ENCODE results near the gene HTR3C. TPM values are rescaled to one million over a fixed set of nuclear protein-coding genes. Genes with fewer than 3 reads are reported as not detected.
A peak's percentile ranks its signal among the peaks of the same experiment; 100 is the strongest.
"Not testable (repeated sequence)": the region's sequence is repeated elsewhere in the genome, so short reads cannot be mapped to it uniquely, and the experiment has no call there.

The HTR3C gene, protein sequence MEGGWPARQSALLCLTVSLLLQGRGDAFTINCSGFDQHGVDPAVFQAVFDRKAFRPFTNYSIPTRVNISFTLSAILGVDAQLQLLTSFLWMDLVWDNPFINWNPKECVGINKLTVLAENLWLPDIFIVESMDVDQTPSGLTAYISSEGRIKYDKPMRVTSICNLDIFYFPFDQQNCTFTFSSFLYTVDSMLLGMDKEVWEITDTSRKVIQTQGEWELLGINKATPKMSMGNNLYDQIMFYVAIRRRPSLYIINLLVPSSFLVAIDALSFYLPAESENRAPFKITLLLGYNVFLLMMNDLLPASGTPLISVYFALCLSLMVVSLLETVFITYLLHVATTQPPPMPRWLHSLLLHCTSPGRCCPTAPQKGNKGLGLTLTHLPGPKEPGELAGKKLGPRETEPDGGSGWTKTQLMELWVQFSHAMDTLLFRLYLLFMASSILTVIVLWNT
- total RNA-seq: not detected

DNA sequence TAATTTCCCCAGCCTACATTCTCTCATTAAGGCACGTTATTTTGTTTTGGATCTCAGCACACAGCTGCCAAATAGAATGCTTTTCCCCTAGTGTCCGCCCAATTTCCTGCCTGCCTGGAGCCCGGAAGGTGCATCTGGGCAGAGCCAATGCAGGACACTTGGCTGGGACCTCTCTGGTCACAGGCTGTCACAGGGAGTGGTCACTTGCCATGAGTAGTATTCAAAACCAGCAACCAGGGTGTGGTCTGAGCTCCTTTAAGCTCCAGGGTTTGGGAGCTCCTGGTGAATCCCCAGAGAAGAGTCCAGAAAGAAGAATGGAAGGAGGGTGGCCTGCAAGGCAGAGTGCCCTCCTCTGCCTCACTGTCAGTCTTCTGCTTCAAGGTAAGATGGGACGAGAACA lies at the start of gene HTR3C:
Gene HTR3C, plus strand, starts transcription at position 281 of the 400 bp plus-strand sequence. Its CDS starts 34 bp downstream, at position 315.
- ATAC-seq: no peak
- intact Hi-C loops (cut with DNase I): no loop called here
- no peak for DNase-seq (ENCODE audit: low spot score)

DNA sequence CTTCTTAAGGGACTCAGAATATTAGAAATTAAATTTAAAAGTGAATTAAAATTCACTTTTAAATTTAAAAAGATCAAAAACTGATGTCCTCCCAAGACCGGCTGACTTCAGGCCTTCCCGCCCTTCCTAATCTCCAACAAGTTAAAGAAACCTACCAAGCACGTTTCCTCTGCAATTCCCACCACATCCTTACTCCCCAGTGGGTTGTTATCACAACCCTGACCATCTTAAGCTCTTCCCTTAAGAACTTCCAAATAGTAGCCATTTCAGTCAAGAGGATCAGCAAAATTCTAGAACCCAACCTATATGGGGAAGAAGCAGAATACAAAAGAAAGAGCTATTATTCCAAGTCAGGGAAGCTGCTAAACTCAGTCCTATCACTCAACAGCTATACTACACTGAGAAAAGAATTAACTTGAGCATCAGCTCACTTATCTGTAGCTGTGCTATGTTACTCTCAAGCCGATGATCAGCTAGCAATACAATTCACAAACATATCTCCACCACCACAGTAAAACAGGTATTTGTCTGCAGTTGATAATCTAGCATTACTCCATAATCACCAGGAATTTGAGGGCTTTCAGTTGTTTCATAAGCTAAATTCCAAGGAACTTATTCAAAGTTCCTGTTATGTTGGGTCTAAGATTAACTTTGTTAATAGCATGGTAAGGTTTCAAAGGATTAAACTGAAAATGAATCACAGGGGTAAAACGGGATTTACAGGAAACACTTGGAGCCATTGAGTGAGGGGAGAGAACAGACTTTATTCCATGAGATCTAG lies 49.5 kb upstream of the HTR3C start:
- DNase-seq (ENCODE audit: low spot score) (no peak), ATAC-seq (no peak)
- intact Hi-C loops (cut with DNase I): no loop called here

DNA sequence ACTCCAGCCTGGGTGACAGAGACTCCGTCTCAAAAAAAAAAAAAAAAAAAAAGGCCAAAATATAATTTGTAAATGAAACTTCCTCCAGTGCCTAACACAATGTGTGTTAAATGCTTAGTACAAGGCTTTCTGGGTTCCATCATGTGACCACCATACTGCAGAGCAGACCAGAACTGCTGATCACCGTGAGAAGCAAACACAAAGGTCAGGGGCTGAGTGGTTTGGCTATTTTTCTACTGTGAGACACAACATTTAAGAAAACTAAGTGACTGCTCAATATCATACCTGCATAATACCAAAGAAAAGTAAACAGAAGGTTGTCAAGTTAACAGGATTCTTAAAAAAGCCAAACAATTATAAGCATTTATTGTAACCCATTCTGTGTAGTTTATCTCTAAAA lies 48.4 kb upstream of the HTR3C start:
- intact Hi-C loops (cut with DNase I): no loop called here
- ATAC-seq: peak; percentile 70
- DNase-seq (ENCODE audit: low spot score): no peak

DNA sequence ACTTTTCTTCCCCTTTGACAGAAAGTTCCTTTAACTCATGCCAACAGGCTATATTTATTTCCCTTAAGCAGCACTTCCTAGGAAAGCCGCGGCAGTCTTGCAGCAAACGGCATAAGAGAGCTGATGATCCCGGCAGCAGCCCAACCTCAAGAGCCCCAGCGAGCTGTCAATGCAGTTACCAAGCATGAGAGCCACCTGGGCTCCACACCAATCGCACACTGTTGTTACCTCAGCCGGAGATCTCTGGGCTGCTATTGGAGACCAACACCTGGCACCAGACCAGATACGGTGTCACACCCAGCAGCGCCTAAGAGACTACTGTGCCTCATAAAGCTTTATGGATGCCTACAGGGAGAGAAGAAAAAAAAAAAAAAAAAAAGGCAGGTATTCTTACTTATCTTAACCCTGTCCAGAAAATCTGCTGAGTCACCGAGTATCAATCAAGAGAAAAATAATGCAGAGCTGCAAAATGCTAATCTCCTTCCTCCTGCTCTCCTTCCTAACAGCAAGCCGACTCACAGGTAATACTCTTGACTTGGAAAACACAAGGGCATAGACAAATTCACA lies 46.8 kb upstream of the HTR3C start:
- DNase-seq (ENCODE audit: low spot score) (no peak), ATAC-seq (peak; percentile 63)
- intact Hi-C loops (cut with DNase I): no loop called here

DNA sequence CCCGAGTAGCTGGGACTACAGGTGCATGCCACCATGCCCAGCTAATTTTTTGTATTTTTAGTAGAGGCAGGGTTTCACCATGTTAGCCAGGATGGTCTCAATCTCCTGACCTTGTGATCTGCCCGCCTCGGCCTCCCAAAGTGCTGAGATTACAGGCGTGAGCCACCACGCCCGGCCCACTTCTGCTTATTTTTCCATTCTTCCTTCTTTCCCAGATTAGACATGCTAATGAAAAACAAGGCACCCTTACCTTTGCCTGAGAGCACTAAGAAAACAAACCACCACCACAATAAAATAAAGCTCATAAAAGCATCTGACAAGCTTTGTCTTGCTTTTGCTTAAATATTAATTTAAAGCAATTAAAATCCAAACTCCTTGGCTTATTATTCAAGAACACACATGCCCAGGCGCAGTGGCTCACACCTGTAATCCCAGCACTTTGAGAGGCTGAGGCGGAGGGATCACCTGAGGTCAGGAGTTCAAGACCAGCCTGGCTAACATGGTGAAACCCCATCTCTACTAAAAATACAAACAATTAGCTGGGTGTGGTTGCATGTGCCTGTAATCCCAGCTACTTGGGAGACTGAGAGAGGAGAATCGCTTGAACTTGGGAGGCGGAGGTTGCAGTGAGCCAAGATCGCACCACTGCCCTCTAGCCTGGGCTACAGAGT lies 45.6 kb upstream of the HTR3C start:
- intact Hi-C loops (cut with DNase I); ATAC-seq; DNase-seq (ENCODE audit: low spot score): not testable (repeated sequence)

DNA sequence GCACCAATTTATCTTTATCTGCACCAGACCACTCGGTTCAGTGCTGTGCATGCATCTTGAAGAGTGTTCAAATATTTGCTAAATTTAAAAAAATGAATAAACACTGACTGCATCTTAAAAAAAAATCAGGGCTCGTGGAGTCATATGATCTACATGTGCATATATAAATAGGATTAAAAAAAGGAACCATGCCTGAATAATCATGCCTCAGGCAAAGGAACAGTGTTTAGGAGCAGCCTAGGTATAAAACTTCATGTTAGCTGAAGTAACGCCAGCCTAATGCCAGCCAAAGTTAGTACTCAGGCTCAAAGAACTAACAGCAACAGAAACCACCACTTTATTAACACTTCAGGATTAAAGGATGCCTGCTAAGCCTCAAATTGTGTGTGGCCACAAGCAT lies 44.7 kb upstream of the HTR3C start:
- ATAC-seq: no peak
- intact Hi-C loops (cut with DNase I): no loop called here
- DNase-seq (ENCODE audit: low spot score): no peak

DNA sequence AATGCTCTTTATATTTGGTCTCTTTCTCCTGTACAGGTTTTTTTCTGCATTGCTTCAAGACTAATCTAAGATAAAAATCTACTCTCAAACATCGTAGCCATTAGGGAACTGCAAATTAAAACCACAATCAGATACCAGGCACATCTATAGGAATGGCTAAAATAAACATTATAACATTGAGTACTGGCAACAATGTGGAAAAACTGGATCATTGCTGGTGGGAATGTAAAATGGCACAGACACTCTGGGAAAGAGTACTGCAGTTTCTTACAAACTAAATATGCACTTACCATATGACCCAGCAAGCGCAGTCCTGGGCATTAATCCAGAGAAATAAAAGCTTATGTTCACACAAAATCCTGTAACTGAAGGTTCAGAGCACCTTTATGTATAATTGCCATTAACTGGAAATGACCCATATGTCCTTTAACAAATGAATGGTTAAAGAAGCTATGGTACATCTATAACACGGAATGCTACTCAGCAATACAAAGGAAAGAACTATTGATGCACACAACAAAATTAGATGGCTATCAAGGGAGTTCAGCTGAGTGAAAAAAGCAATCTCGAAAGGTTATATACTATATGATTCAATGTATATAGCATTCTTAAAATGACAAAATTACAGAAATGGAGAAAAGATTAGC lies 41.5 kb upstream of the HTR3C start:
- ATAC-seq: no peak

DNA sequence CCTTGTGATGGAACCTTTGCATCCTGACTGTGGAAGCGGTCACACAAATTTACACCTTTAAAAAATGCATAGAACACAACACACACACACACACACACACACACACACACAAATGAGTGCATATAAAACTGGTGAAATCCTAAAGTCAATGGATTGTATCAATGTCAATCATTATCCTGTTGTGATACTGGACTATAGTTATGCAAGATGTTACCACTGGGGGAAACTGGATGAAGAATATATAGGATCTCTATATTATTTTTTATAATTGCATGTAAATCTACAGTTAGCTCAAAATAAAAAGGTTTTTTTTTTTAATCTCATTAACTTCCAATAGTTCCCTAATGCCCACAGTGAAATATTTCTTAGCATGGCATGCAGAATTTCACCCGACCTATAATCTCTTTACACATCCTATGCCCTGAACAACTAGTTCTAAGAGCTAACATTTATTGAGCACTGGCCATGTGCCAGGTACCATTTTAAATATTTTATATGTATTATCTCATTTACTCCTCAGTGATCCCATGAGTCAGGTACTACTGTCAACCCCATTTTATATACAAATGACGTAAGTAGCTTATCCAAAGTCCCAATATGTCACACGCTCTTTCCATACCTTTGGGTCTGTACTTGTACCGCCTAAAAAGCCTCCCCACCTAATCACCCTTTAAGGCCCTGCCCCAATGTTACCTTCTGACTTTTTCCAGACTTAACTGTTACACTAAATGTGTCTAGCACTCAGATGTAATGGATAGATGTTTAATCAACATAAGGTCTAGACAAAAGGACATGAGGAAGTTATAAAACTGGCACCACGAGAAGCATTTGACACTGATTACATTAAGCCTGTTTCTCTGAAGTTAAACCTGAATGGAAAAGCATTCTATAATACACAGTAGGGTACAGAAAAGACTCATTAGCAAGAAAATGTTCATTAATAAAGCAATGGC lies 40.6 kb upstream of the HTR3C start:
- no peak for ATAC-seq
- intact Hi-C loops (cut with DNase I): no loop called here
- DNase-seq (ENCODE audit: low spot score): no peak

More for the DNA sequence above, 41.5 kb upstream of the HTR3C start:
- intact Hi-C loops (cut with DNase I): no loop called here
- no peak for DNase-seq (ENCODE audit: low spot score)

DNA sequence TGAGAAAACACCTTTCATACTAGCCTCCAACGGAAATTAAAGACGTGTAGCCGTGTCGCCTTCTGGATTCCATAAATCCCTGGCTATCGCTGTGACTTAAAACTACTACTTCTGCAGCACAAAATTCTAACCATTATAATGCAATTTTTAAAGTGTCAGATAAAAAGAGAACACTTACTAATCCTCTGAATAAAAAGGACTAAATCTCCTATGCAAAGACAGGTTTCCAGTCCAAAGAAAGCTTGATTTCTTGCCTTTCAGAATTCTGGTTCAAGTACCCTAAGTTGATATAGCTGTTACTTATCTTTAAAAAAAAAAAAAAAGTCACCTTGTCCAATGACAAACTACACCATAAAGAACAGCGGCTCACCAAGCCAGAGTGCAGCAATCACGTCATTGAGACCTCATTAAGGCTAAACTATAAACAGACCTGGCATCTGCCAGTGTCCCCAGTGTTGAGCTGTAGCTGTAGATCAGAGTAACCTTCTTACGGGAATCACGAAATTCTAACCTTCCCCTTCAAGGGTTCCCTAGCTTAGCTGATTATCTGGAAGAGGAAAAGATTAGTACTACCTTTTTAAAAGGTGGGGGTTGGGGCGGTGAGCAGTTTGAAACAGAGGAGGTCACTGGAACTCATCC lies 37.3 kb upstream of the HTR3C start:
- ATAC-seq: no peak
- intact Hi-C loops (cut with DNase I): no loop called here
- DNase-seq (ENCODE audit: low spot score): no peak

DNA sequence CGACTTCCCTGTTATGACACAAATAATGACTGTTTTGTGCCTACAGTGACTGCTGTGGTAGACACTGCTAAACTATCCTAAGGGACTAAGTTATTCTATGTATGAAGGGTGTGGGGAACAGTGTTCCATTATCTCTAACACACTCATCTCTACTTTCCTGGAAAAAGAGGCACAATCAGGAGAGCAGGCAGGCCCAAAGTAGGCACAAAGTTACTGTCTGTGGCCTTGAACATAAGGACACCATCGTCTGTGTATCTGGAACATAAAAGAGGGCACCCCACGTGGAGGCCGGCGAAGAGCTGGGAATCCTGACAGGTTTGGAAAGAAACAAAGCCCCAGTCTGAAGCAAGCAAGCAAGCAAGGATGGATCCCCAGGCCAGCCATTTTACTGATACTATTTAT lies 36.7 kb upstream of the HTR3C start:
- no peak for DNase-seq (ENCODE audit: low spot score)
- ATAC-seq: no peak
- intact Hi-C loops (cut with DNase I): no loop called here

DNA sequence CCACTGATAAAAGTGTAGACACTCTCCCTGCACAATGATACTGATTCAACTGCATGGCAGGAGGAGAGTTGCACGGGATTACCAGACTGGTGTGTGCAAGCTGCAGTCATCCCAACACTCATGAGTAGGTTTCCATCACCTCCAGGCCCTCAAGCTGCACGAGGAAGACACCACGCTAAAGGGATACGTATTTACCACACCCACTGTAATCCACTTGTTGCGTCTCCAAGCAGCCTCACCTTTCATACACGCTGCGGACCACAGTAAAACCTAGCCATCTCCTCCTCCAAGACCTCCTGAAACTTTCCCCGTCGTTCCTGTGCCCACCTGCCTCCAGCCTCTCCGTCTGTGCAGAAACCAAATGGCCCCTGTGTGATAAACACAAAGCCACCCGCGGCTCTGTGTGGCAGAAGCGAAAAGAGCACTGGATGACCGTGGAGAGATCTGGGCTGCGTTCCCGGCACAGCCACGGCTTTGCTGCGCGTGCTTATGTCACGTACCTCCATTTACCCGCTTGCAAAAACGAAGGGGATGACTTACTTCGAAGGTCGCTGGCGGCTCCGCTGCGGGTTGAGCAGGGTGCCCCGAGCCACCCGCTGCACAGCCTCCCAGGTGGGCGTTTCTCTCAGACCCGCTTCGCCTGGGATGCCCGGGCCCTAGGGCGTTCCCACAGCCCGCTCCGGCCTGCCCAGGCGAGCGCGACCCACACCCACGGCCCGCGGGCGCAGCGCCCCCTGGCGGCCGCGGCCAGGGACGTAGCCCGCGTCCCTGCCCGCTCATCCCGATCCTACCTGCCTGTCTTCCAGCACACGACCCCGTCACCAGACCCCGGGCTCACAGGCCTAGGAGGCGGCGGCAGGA lies 35.8 kb upstream of the HTR3C start:
- ATAC-seq: peak; percentile 92
- DNase-seq (ENCODE audit: low spot score): peak; percentile 76
- intact Hi-C loops (cut with DNase I): no loop called here

DNA sequence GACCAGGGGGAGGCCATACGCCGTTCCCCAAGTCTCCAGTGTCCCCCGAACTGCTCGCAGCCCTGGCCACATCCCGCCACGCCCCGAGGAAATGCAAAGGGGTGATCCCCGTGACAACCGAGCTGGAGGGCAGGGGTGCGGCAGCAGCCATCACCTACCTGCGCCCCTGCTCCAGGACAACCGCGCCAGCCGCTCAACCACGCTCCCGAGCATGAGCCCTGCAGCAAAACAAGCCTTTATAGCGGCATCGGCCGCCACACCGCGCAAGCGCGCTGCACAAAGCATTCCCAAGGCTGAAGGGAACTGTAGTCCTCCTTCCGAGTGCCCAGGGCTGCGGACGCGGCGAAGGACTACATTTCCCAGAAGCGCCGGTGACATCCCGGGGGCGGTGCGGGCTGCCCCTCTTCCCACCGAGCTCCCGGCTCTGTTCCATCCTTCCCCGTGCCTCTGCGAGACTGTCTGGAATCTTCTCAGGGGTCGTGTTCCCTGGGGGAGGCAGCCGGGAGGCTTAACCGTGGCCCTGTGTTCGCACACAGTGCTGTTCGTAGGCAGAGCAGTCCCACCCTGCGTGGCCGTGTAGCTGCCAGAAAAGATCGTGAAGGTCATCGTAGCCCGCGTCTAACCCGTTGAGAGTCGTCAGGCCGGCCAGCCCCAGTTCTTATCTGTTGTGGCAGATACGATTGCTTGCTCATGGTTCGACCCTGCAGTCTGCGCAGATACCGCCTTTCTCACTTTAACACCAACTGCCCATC lies 35.0 kb upstream of the HTR3C start, which contains the start of gene ABCC5:
Gene ABCC5, minus strand, starts transcription at position 213 of the 752 bp plus-strand sequence. CDS start 3,492 bp downstream, outside the sequence.
- ATAC-seq (peak; percentile 99), DNase-seq (ENCODE audit: low spot score) (peak; percentile 95)
- intact Hi-C loops (cut with DNase I): no loop called here

DNA sequence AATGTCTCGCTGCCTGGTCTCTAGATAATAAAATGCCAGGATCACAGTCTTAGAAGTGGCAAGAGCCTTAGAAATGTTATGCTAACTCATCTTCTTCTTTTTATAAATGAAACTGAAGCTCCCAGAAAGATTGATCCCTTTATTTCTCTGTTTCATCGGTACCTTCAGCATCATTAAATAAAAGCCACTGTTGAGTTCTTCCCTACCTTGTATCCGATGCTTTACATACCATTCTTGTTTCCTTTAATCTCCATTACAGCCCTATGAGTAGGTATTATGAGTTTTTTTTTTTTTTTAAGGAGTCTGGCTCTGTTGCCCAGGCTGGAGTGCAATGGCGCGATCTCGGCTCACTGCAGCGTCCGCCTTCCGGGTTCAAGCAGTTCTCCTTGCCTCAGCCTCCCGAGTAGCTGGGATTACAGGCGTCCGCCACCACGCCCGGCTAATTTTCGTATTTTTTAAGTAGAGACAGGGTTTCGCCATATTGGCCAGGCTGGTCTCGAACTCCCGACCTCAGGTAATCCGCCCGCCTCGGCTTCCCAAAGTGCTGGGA lies 34.3 kb upstream of the HTR3C start:
- ATAC-seq (no peak), DNase-seq (ENCODE audit: low spot score) (no peak)
- intact Hi-C loops (cut with DNase I): no loop called here

DNA sequence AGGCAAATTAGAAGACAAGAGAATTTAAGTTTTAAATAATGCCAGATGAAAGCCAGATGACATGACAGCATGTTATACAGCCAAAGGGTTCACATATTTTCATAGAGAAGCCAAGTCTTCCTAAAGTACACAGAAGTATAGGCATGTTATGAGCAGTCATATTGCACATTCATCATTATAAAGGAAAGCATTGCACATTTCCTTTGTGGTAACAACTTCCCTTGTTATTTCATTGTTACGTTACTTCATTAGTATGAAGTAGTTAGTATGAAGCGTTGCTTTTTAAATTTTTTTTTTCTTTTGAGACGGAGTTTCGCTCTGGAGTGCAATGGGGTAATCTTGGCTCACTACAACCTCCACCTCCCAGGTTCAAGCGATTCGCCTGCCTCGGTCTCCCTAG lies 30.5 kb upstream of the HTR3C start:
- intact Hi-C loops (cut with DNase I): no loop called here
- no peak for DNase-seq (ENCODE audit: low spot score)
- no peak for ATAC-seq

DNA sequence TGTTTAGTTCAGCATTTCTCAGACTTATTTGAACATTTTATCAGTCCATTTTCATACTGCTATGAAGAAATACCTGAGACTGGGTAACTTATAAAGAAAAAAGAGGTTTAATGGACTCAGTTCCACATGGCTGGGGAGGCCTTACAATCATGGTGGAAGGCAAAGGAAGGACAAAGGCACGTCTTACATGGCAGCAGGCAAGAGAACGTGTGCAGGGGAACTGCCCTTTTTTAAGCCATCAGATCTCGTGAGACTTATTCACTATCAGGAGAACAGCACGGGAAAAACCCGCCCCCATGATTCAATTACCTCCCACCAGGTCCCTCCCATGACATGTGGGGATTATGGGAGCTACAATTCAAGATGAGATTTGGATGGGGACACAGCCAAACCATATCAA lies 27.6 kb upstream of the HTR3C start:
- DNase-seq (ENCODE audit: low spot score); intact Hi-C loops (cut with DNase I); ATAC-seq: not testable (repeated sequence)
